SU-DHL-6 (cell line): ENCODE results near the gene ZNF385A.

Experiments
- H2AFZ ChIP-seq: fragments of 200-600 bp; sonication (generic); 2 replicates; pipeline ENCODE4 v1.6.1; 2014; ENCODE audit warnings: low read depth, mild to moderate bottlenecking, moderate library complexity, mixed read lengths, antibody characterized with exemption, low read length; ENCODE audit not compliant: severe bottlenecking
- H3F3A ChIP-seq: fragments of 200-600 bp; shearing (Covaris generic); 2 replicates; pipeline ENCODE4 v1.6.0; 2016; ENCODE audit warnings: antibody characterized with exemption, mild to moderate bottlenecking; ENCODE audit not compliant: insufficient read depth
- H3K27ac ChIP-seq: fragments of 200-600 bp; sonication (generic); 2 replicates; pipeline ENCODE4 v1.5.1; 2016; ENCODE audit warnings: low read depth, mild to moderate bottlenecking, low read length, moderate library complexity, mixed read lengths
- H3K27me3 ChIP-seq: fragments of 200-600 bp; sonication (generic), shearing (Covaris generic); 2 replicates; pipeline ENCODE4 v1.6.0; 2014; ENCODE audit warnings: mild to moderate bottlenecking, low read length
- H3K36me3 ChIP-seq: fragments of 200-600 bp; sonication (generic); 2 replicates; pipeline ENCODE4 v1.6.1; 2014; ENCODE audit warnings: mild to moderate bottlenecking, low read length, mixed read lengths
- H3K4me2 ChIP-seq: fragments of 300-600, 200-600 bp; shearing (Covaris generic), sonication (generic); 2 replicates; pipeline ENCODE4 v1.6.0; 2014; ENCODE audit warnings: low read length, low read depth, mild to moderate bottlenecking; ENCODE audit not compliant: poor library complexity, severe bottlenecking
- H3K4me3 ChIP-seq: fragments of 200-600 bp; sonication (generic); 2 replicates; pipeline ENCODE4 v1.5.1; 2014; ENCODE audit warnings: antibody characterized with exemption, low read length, mild to moderate bottlenecking, mixed read lengths; ENCODE audit not compliant: insufficient read depth, poor library complexity, severe bottlenecking
- H3K79me2 ChIP-seq: fragments of 200-600 bp; sonication (generic); 2 replicates; pipeline ENCODE4 v1.6.1; 2014; ENCODE audit warnings: mild to moderate bottlenecking, low read length, moderate library complexity; ENCODE audit not compliant: insufficient read depth
- H3K9ac ChIP-seq: fragments of 200-600 bp; sonication (generic); 2 replicates; pipeline ENCODE4 v1.7.0; 2014; ENCODE audit warnings: mild to moderate bottlenecking, low read length
- H3K9me2 ChIP-seq: fragments of 200-600 bp; sonication (generic); replicated peaks from 2 replicates; pipeline ENCODE4 v1.6.1; 2014; ENCODE audit warnings: low read length; ENCODE audit not compliant: insufficient read depth
- H3K9me3 ChIP-seq: fragments of 200-600 bp; sonication (generic); 2 replicates; pipeline ENCODE4 v1.6.1; 2014; ENCODE audit warnings: low read length, mixed read lengths; ENCODE audit not compliant: insufficient read depth
- H4K20me1 ChIP-seq: fragments of 200-600 bp; sonication (generic); 2 replicates; pipeline ENCODE4 v1.6.1; 2014; ENCODE audit warnings: low read depth, mild to moderate bottlenecking, antibody characterized with exemption, low read length, moderate library complexity, mixed read lengths
- EZH2phosphoT487 ChIP-seq: fragments of 200-600 bp; sonication (generic), shearing (Covaris generic); conservative IDR thresholded peaks from 2 replicates; pipeline ENCODE4 v1.6.1; 2018; ENCODE audit warnings: mild to moderate bottlenecking, antibody characterized with exemption, low read length, moderate library complexity, mixed read lengths
- TF ChIP-seq, protein P1 (sequence below): fragments of 200-600 bp; sonication (generic); IDR thresholded peaks from one replicate; pipeline ENCODE4 v1.5.1; 2017; ENCODE audit warnings: antibody characterized with exemption, mild to moderate bottlenecking, low read length, moderate library complexity; ENCODE audit not compliant: insufficient read depth, poor library complexity, severe bottlenecking

ZNF385A gene

GRCh38 chr12:54420766-54421144, 36.2 kb upstream of the ZNF385A start:
- H3F3A ChIP-seq: no peaks in the 10 kb centered on the region
- H3K4me2 ChIP-seq: no peak overlapping the region
- no peak overlapping the region for H2AFZ ChIP-seq
- H3K9me3 ChIP-seq: no peaks in the 10 kb centered on the region
- H3K36me3 ChIP-seq: no peaks in the 10 kb centered on the region
- H3K27ac ChIP-seq: no peak overlapping the region
- no peak for TF ChIP-seq EZH2phosphoT487
- TF ChIP-seq, protein P1, sequence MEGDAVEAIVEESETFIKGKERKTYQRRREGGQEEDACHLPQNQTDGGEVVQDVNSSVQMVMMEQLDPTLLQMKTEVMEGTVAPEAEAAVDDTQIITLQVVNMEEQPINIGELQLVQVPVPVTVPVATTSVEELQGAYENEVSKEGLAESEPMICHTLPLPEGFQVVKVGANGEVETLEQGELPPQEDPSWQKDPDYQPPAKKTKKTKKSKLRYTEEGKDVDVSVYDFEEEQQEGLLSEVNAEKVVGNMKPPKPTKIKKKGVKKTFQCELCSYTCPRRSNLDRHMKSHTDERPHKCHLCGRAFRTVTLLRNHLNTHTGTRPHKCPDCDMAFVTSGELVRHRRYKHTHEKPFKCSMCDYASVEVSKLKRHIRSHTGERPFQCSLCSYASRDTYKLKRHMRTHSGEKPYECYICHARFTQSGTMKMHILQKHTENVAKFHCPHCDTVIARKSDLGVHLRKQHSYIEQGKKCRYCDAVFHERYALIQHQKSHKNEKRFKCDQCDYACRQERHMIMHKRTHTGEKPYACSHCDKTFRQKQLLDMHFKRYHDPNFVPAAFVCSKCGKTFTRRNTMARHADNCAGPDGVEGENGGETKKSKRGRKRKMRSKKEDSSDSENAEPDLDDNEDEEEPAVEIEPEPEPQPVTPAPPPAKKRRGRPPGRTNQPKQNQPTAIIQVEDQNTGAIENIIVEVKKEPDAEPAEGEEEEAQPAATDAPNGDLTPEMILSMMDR: no peak
- H3K9ac ChIP-seq: no peak overlapping the region
- H3K4me3 ChIP-seq: no peak overlapping the region
- H3K79me2 ChIP-seq: no peaks in the 10 kb centered on the region
- H4K20me1 ChIP-seq: no peaks in the 10 kb centered on the region
- H3K27me3 ChIP-seq: no peaks in the 10 kb centered on the region
- no peaks in the 10 kb centered on the region for H3K9me2 ChIP-seq

DNA sequence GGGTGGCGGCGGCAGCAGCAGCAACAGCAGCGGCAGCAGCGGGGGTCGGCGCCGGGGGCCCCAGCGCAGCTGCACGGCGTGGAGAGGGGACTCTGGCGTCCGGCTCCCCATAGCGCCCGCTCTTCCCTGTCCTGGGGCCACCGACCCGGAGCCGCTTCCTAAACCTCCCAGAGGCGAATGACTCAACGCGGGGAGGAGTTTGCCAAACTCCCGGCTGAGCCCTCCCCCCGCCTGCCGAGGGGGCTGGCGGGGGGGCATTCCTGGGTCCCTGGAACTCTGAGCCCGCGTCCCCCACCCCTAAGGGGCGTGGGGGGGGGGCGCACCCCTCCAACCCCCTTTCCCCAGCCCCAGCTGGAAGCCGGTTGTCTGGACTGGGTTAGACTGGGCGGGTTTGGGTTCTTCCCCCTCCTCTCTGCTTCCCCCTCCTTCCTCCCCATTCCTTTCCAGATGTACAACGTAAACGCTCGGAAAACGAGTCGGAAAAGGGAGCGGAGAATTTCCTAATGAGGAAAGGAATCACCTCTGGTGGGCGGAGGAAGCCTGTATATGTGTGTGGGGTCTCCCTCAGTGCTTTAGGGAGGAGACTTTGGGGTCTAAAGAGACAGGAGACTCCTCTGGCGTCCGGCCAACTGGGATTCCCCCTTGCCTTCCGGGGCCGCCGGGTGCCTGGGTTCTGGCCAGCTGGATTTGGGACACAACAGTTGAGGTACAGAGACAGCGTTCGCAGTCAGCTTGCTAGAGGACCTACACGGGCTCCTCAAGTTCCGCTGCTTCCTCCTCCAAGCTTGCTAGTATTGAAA, 34.8 kb upstream of the ZNF385A start, which contains the start of gene ITGA5:
Gene ITGA5, minus strand, starts transcription at position 179 of the 800 bp plus-strand sequence. Its CDS starts 68 bp downstream, at position 111.
- H3K9me2 ChIP-seq: no peaks in the 10 kb centered on the region
- H3K9ac ChIP-seq: no peak within 1 kb of the TSS
- H2AFZ ChIP-seq: no peak within 1 kb of the TSS
- H3K9me3 ChIP-seq: no peaks in the 10 kb centered on the region
- TF ChIP-seq EZH2phosphoT487: no peak
- TF ChIP-seq, protein P1: no peak
- no peaks in the 10 kb centered on the region for H4K20me1 ChIP-seq
- H3K27me3 ChIP-seq: no peaks in the 10 kb centered on the region
- H3K4me3 ChIP-seq: no peak within 1 kb of the TSS
- no peaks in the 10 kb centered on the region for H3K79me2 ChIP-seq
- no peaks in the 10 kb centered on the region for H3K36me3 ChIP-seq
- no peaks in the 10 kb centered on the region for H3F3A ChIP-seq
- no peak within 1 kb of the TSS for H3K4me2 ChIP-seq
- H3K27ac ChIP-seq: no peak within 1 kb of the TSS

DNA sequence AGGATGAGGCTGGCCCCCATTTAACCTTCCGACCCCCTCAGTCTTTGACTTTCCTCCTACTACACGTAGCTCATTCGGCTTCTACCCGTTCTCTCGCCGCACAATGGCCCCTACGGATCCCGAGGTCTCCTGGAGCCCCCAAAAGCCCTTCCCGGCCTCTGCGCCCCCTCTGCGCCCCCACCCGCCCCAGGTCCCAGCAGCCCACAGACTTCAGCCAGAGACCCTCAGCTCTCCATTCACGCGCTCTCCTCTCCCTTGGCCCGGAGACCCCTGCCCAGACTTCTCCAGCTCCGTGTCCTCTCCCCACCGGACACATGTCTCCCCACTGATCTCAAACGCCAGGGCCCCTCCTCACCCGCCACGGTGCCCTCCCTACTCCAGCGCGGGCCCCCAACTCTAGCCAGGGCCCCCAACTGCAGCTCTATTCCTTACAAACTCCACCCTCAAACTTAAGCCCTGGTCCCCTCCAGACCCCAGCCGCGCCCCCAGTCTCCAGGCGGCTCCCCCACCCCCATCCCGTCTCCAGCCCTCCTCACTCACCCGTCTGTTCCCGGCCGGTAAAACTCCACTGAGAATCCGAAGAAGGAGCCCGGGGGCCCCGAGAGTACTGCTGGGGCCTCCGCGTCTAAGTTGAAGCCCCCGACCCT, 34.0 kb upstream of the ZNF385A start:
- Histone ChIP-seq H3K79me2 (no peaks in the 10 kb centered on the region), H3K9me3 (no peaks in the 10 kb centered on the region), H2AFZ (no peak overlapping the region), H3K9ac (no peak overlapping the region), H3K4me2 (no peak overlapping the region), H3K4me3 (no peak overlapping the region), H3F3A (no peaks in the 10 kb centered on the region), H4K20me1 (no peaks in the 10 kb centered on the region), H3K27me3 (no peaks in the 10 kb centered on the region), H3K36me3 (no peaks in the 10 kb centered on the region), H3K27ac (no peak overlapping the region), H3K9me2 (no peaks in the 10 kb centered on the region)
- no peak for TF ChIP-seq EZH2phosphoT487
- TF ChIP-seq, protein P1: no peak
